Gastroesophageal sphincter (tissue), 3 donors: ENCODE results near the gene KLHL29.

Experiments
- POLR2A ChIP-seq, 2 donors: fragments of 450-650 bp; IDR thresholded peaks; one replicate each; pipeline ENCODE4 v1.6.1; 2017; ENCODE audit warnings: antibody characterized with exemption in 2 of 2, mild to moderate bottlenecking in 2 of 2, moderate library complexity in 1 of 2
- POLR2AphosphoS5 ChIP-seq: sonication (generic); formaldehyde crosslinking; IDR thresholded peaks from one replicate; pipeline ENCODE4 v1.6.1; 2017; ENCODE audit warnings: antibody characterized with exemption
- TF ChIP-seq, protein P1 (sequence below), 4 experiments: fragments of 200-600 bp in 2 of 4; fragments of 450-650 bp in 2 of 4; sonication (generic) in 1 of 4; IDR thresholded peaks; one replicate each; pipeline ENCODE4 v1.5.1; 2017 to 2019; ENCODE audit warnings: antibody characterized with exemption in 4 of 4, mild to moderate bottlenecking in 2 of 4, moderate library complexity in 2 of 4

DNA sequence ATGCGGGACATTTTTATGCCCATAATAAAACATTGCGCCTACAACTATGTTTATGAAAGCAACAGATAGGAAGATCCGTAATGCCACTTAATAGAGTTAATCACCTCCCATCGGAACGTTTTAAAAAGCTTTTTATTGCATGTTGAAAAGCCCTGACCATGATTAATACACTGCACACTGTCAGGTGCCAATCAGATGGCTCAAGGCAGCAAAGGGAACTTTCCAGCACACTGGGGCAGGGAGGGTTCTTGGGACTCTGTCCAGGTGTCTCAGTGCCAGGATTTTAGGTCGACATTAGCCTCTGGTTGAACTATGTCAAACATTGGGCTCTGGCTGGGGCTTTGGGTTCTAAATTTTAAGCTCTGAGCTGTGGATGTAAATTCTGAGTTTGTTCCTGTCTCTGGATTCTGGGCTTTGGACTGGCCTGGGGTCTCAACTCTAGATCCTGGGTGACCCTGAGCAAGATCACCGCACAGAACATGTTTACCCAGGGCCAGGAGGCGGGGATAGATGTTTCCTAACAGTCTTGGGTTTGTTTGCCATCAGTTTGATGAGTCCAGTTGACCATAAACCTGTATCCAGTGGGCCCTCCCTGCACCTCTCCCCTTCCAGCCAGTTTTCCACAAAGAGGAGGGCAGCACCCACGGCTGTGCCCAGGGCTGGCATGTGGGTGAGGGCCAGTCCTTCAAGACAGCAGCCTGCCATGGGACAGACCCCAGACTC, 279.2 kb downstream of the KLHL29 start:
- TF ChIP-seq, protein P1, sequence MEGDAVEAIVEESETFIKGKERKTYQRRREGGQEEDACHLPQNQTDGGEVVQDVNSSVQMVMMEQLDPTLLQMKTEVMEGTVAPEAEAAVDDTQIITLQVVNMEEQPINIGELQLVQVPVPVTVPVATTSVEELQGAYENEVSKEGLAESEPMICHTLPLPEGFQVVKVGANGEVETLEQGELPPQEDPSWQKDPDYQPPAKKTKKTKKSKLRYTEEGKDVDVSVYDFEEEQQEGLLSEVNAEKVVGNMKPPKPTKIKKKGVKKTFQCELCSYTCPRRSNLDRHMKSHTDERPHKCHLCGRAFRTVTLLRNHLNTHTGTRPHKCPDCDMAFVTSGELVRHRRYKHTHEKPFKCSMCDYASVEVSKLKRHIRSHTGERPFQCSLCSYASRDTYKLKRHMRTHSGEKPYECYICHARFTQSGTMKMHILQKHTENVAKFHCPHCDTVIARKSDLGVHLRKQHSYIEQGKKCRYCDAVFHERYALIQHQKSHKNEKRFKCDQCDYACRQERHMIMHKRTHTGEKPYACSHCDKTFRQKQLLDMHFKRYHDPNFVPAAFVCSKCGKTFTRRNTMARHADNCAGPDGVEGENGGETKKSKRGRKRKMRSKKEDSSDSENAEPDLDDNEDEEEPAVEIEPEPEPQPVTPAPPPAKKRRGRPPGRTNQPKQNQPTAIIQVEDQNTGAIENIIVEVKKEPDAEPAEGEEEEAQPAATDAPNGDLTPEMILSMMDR (IDR thresholded peaks at IDR 0.05): no peak
- TF ChIP-seq POLR2AphosphoS5: no peak
- no peak for TF ChIP-seq POLR2A (IDR thresholded peaks at IDR 0.05)
